ENCODE results near the gene SLC5A10.
"Not testable (repeated sequence)": the region's sequence is repeated elsewhere in the genome, so short reads cannot be mapped to it uniquely, and the experiment has no call there.

Gene SLC5A10

DNA sequence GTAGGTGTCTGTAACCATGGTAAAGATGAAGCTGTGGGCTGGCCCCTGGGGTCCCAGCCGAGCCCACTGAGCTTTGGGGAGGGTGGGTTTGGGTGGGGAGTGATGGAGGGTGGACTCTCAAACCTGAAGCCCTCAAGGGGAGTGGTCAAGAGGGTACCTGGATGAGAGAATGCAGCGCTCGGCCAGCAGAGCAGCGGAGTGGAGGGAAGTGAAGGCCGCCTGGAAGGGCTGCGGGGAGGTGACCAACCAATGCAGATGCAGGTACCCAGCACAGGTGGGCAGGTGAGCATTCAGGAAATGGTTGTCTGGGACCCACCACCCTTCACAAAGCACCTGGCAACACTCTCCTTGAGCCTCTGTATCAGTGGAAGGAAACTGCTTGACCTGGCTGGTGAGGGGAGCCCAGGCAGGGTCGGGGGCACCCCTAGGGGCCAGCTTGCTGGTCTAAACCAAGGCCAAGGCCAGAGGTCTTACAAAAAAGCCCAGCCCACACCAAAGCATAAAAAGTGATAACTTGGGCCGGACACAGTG is 3.4 kb upstream of the SLC5A10 start:
- no peak for DNase-seq

DNA sequence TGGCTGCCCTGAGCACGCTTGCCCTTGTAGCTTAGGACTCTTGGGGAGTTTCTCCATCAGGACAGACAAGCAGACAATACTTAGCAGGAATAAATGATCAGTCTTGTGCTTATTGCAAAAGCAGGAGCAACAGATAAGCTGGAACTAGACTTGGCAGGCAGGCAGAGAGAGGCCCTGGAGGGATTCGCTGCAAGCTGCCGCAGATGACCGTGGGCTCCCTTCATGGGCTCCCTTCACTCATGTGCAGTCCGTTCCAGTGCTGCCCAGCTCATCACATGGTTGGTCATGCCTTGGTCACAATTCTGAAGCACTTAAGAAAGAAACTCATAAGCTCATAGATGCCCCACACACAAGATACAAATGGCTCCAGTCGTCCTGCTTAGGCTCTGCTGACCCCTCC is 2.4 kb upstream of the SLC5A10 start:
- no peak for DNase-seq

DNA sequence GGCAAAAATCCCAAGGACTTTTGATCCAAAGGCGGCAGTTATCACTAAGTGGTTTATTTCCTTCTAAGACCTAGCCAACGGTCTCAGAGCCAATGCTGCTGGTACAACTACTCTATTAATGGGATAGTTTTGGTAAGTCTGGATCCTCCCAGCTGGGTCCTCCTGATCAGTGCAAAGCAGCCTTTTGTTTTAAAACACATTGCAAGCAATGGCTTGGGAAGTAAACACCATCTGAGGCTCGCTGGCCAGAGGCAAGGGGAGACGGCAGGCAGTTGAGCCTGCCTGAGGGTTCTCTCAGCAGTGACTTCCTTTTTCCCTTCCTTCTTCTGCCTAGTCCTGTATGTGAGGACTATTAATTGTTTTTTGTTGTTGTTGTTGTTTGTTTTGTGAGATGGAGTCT is 1.6 kb upstream of the SLC5A10 start:
- no peak for DNase-seq

DNA sequence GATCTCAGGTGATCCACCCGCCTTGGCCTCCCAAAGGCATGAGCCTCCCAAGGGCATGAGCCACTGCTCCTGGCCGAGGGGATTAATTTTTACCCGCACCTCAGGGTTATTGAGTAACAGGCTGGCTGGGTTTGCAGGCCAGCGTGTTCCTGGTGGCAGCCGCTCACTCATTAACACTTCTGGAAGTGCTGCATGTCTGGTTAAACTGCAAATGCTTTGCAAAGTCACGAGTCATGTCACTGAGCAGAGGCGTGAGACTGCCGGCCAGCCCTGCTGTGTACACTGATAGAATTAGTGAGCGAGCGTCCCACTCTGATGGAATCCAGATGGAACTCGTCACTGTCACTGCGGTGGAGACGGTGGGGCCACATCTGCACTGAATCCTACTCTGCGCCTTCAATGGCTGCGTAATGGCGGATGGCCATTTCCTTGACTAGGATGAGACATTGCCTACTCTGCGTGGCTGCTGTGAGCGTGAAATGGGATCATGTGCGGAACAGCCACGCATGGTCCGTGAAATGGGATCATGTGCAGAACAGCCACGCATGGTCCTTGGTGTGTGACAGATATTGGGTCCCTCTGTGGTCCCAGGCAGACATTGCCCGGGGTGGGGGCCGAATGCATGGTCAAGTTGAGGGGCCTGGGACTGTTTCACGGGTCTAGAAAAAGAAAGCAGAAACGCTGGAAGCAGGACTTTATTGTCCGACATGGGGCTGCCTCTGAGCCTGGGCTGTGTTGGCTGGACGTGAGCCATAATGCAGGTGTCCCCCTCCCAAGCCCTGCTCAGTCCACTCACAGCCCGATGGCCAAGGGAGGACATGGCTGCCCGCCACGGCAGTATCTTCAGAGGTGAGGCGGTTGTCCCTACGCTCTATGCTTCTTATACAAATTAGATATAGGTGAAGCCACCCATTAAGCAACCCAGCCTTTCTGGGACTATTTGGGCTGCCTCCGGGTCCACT is 740 bp upstream of the SLC5A10 start:
- DNase-seq, result no peak

DNA sequence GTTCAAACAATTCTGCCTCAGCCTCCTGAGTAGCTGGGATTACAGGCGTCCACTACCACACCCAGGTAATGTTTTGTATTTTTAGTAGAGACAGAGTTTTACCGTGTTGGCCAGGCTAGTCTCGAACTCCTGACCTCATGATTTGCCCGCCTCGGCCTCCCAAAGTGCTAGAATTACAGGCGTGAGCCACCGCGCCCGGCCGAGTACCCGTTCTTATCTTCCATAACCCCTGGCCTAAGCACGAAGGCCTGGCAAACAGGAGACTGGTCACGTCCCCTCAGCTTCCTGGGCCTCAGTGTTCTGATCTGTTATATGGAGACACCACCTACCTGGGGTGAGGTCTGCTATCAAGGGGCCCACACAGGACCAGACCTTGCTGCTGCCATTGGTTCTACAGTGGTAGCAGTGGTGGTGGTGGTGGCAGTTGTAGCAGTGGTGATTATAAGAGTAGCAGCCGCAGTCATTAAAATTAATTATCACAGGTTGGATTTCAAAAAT is 1.3 kb downstream of the SLC5A10 start:
- DNase-seq, result no peak

DNA sequence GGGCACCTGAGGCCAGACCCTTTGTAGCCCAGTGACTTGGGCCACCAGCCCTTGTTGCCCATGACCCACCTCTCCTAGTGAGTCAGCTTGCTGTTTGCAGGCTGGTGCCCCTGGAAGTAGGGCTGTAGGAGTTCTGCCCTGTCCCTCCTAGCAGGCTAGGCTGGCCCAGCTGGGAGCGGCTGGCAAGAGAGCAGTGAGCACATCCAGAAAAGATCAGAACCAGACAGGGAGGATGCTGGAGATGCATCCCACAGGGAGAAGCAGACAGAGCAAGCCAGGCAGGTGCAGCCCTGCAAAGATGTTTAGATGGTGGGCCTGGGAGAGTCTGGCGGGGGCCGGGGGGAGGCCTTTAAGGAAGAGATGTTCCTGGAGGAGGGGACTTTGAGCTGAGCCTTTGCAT is 2.4 kb downstream of the SLC5A10 start:
- no peak for DNase-seq

DNA sequence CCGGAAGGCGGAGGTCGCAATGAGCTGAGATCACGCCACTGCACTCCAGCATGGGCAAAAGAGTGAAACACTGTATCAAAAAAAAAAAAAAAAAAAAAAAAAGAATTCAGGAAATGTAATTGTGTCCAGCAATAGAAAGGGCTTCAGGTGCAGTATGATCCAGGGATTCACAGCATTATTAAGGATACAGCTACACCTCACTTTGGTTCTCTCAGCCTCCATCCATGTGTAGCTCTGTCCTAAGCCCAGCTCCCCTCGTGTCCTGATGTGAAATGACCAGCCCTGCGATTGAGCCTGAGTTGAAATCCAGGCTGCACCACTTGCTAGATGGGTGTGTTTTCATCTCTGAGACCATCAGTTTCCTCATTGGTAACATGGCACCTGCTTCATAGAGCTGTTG is 3.0 kb downstream of the SLC5A10 start:
- no peak for DNase-seq

DNA sequence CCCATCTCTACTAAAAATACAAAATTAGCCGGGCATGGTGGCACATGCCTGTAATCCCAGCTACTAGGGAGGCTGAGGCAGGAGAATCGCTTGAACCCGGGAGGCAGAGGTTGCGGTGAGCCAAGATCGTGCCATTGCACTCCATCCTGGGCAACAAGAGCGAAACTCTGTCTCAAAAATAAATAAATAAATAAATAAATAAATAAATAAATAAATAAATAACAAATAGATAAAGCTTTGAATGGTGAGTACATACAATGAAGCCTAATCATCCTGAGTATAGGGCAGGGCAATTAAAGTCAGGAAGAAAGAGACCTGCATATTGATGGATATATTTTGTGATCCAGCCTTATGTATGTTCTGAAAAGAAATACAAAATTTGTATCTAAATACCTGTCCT is 4.1 kb downstream of the SLC5A10 start:
- DNase-seq, result not testable (repeated sequence)

DNA sequence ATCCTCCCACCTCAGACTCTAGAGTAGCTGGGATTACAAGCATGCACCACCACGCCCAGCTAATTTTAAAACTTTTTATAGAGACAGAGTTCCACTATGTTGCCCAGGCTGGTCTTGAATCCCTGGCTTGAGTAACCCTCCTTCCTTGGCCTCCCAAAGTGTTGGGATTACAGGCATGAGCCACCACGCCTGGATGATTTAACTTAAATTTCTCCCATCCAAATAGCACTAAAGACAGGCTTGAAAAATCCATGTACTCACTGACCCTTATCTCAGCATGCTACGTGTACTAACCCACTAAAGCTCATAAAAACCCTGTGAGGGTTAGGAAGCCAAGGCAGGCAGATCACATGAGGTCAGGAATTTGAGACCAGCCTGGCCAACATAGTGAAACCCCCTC is 4.6 kb downstream of the SLC5A10 start:
- no peak for DNase-seq

DNA sequence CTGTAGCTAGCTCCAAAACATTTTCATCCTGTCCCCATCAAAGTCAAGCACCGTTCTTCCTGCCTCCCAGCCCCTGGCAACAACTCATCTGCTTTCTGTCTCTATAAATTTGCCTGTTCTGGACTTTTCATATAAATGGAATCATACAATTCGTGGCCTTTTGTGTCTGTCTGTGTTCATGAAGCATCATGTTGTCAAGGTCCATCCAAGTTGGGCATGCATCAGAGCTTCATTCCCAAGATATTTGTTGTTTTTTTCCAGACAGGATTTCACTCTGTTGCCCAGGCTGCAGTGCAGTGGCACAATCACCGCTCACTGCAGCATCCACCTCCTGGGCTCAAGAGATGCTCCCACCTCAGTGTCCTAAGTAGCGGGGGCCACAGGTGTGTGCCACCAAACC is 5.9 kb downstream of the SLC5A10 start:
- no peak for DNase-seq

DNA sequence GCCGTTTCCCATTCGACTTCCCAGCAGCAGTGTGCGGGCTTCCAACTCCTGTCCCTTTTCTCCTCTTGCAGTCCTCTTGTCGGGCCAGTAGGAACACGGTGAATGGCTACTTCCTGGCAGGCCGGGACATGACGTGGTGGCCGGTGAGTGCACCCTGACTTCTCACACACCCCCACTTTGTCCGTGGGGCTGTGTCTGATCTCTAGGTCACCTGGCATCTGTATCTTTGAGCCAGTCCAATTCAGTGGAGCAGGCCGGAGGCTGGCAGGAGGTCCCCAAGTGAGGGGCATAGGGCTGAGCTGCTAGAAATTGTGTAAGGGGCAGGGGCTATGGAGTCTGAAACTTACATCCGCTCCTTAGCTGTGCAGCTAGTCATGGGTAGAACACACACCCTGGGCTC is 6.6 kb downstream of the SLC5A10 start:
- DNase-seq, result no peak

DNA sequence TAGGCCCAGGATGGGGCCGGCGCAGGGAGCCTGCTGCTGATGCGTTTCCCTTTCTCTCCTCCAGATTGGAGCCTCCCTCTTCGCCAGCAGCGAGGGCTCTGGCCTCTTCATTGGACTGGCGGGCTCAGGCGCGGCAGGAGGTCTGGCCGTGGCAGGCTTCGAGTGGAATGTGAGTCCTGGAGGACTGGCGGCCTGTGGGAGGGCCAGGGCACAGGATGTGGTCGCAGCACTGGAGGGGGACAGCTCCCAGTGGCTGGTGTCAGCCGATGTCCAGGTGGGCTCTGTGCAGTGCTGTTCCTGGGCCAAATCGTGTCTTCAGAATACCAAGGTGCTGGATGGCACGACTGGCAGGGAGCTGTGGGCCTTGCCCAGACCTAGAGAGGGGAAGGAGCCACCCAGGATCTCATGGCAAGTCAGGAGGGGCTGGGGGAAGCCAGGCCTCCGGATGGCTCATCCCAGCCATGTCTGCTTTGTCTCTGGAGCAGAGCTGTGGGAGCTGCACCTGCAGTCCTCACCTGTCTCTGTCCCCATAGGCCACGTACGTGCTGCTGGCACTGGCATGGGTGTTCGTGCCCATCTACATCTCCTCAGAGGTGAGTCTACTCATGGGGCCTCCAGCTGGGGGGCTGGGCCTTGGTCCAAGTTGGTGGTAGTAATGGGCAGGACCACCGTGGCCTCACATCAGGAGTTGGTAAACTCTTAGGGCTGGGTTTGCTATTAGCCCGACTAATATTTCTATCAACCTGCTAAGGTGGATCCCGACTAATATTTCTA is 7.3 kb downstream of the SLC5A10 start:
- no peak for DNase-seq

DNA sequence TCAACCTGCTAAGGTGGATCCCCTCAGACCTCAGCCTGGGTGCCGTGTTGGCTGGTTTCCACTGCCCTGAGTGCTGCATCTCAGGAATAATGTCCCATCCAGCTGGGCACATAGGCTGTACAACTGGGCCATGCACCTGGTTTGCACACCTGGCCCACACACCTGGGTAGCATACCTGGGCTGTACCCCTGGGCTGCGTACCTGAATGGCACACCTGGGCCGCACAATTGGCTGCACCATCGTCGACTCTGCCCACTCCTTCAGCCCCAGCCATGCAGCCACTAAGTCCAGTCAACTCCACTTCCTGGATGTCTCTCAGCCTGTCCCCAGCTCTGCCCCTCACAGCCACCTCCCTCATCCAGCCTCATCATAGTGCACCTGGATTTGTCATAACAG is 7.9 kb downstream of the SLC5A10 start:
- no peak for DNase-seq

DNA sequence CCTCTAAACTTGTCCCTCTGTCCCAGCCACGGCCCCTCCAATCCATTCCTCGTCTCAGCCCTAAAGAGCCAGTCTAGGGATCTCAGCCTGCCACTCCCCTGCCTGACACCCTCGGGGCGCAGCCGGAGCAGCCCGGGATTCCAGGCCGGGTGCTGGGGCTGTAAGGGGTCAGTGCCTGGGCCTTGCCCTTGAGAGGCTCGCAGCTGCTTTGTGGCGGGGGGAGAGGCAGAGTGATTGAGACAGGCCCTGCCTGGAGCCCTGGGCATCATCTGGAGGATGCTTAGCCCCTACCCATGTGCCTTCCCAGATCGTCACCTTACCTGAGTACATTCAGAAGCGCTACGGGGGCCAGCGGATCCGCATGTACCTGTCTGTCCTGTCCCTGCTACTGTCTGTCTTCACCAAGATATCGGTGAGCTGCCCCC is 8.3 kb downstream of the SLC5A10 start:
- no peak for DNase-seq

DNA sequence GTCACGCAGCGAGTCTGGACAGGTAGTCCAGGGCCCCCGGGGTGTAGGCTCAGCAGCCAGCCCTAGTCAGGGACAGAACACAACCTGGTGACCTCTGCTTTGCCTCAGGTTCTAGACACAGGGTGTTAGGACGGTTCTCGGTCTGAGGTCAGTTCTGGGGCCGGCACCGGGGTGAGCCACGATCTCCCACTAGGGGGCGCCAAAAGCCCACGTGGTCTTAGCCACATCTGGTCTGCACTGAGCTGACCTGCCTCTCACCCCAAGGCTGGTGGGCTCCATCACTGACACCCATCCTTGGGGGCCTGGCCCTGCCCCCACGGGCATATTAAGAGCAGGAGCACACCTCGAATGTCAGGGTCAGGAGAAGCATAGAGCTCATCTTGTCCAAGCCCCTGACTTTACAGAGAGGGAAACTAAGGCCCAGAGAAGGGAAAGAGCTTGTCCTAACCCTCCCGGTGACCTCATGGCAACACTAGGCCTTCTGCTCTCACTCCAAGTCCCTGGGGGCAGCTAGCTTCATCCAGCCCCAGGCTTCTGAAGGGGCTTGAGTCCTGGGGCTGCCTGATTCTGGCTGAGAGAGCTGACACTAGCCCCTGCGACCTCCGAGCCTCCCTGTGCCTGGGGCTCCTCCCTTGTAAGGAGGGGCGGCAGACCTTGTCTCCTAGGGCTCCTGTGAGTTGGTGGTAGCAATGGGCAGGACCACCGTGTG is 9.0 kb downstream of the SLC5A10 start:
- DNase-seq, result no peak

DNA sequence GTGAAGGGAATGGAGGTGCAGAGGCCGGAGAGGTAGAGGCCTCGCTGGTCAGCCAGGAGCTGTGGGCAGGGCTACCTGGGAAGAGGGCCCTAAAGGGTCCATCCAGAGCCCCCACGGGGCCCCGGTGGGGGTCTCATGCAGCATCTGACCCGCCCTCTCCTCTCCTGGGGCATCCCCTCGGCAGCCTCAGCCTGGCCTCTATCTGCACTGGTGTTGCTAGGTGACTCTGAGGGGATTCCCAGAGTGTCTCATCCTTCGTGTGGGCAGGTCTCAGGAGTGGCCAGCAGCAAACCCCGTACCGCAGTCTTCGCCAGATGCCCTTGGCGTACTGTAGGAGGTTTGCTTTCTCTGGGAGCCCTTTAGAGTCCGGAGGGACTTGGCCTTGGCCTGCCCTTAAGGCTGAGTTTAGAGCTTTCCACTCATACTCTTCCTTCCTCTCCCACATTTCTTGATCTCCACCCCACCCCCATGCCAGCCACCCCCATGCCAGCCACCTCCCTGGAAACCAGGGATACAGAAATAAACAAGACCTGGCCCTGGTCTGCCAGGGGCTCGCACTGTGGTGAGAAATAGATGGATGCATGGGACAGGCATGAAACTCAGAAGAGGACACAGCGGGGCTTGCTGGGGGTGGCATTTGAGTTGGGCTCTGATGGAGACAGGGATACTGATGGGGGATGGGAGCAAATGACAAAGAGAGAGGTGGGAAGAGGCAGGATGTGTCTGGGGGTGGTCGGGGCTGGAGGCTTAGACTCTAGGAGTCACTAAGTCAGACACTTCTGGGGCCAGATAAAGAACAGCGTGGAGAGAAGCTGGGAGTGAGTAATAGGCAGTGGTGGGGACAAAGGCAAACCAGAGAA is 9.9 kb downstream of the SLC5A10 start:
- no peak for DNase-seq

DNA sequence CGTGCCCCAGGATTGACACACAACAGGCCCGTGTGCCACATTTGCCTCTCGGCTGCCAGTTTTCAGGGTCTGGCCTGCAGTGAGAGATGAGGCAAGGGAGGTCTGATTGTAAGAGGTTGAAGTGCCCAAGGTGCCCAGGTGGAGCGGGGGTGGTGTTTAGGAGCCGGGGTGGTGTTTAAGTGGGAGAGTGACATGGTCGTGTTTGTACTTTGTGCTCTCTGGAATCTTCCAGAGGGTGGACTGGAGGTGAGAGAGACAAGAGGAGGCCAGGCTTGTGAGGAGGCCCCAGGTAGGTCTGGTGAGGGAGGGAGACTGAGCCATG is 10.5 kb downstream of the SLC5A10 start:
- DNase-seq, result no peak

DNA sequence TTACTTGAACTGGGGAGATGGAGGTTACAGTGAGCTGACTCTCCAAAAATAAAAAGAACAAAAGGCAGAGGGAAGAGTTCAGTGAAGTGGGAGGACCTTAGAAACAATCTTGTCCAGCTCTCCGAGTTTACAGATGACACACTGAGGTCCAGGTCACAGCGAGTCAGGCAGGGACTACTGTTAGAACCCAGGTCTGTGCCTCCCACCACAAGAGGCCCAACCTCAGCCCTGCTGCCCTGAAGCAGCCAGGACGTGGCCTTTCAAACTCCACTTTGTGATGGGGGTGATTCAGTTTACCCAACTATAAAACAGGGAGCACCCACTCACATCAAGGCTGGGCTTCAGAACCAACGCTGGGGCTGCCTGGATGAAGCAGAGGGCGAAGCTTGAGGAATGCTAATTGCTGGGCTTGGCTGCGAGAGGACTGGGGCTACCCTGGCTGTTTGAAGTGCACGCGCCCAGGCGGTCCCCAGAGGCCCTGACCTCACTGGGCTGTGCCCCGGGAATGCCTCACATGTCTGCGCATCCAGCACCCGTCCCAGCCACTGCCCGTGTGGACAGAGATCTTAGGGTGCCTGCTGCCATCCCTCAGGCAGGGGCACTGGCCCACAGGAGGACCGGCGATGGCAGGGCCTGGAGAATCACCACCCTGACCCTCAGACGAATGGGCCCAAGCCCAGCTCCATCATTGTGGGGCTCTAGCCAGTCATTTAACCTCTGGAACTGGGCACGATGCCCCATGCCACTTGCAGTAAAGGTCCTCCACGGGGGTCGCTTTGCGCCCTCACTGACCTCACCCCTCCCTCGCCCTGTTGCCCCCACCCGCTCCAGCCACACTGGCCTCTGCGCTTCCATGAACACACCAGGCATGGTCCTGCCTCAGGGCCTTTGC is 11.4 kb downstream of the SLC5A10 start:
- no peak for DNase-seq

DNA sequence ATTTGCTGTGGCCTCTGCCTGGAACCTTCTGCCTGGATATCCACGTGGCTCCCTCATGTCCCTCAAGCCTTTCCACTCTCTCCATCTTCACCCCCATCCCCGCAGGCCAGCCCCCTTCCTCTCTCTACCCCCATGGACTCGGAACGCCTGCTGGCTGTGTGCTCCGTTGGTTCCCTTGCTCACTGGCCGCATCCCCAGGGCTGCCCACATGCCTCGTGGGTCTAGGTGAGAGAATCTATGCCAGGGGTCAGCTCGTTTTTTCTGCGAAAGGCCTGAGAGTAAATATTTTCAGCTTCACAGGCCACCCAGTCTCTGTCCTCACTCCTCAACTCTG is 12.0 kb downstream of the SLC5A10 start:
- no peak for DNase-seq

DNA sequence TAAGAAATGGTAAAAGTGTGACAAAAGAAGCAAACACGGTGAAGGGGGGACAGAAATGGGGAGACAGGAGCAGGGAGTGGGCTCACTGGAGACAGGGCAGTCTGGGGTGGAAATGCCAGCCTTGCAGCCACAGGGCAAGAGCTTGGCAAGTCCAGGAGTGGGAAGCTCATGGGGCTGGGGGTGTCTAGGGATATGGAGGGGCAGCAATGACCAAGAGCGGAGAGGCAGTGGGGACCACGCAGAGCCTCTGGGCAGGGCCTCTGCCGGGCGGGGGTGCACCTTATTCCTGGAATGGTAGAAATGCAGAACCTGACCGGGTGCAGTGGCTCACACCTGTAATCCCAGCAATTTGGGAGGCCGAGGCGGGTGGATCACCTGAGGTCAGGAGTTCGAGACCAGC is 12.6 kb downstream of the SLC5A10 start:
- no peak for DNase-seq

DNA sequence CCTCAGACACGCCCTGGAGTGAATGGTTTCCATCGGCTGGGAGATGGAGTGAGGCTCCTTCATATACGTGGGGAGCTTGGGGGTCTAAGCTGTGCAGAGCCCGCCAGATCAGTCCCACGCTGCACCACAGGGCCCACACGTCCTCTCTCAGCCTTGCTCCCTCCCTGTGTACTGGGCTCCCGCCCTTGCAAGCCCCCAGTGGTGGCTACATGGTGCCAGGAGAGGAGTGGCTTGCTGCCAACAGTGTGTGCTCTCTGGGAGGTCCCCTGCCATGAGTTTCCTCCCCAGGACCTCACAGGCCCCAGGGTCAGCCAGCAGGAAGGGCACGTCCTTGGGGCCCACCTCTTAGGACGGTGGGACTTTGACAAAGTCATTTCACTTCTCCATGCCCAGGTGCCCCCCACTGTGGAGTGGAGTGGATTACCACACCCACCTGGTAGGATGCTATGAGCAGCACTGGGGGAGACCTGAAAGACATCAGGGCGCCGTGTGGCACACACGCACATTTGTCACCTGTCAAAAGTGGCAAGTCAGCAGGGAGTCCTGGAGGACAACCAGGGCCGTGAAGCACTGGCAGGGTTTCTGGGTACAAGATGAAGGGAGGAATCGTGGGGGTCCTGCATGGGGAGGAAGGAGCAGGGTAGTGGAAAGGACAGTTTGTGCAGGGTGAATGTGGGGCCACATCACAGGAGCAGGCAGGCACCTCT is 13.7 kb downstream of the SLC5A10 start:
- DNase-seq, result no peak

All from SIG-M5 (cell line).